AG08395 (cell line): Measurements from ENCODE around the gene MYLK4.

Experiments used
- DNase-seq: peaks from one replicate; pipeline ENCODE4 v3.0.0; 2012; ENCODE audit warnings: mixed read lengths, low spot score

The MYLK4 gene

DNA sequence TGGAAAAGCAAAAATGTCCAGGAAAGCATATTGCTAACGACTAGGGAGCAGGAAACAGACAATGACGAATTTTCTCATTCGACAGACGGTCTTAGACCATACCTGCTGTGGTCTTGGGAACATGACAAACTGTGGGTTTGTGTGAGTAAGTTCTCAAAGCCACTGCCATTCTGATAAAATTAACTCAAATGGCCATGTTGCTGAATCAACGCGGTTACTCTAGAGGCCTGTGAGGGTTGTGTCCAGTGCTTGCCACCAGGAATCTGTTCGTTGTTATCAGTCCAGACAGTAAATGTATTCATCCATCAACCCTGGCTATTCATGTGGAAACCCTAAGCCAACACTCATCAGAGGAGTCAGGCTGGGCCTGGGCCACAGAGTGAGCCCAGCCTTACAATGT, 124.3 kb downstream of the MYLK4 start:
- no peak for DNase-seq

DNA sequence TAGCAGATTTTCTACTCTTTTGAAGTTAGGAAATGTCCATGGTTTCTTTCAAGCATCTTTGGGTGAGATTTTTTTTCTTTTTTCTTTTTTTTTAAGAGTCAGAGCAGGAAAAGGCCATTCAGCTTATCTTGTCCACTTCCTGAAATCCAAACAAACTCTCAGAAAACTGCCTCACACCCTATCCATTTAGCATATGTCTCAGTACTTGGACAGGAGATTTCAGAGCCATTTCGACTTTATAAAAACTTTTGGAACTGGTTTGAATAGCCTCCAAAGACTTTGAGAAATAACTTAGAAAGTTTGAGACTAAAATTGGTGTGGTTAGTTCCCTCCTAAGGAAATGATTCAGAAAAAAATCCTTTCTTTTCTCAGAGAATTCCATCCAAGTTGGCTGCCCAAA, 125.1 kb downstream of the MYLK4 start:
- no peak for DNase-seq

DNA sequence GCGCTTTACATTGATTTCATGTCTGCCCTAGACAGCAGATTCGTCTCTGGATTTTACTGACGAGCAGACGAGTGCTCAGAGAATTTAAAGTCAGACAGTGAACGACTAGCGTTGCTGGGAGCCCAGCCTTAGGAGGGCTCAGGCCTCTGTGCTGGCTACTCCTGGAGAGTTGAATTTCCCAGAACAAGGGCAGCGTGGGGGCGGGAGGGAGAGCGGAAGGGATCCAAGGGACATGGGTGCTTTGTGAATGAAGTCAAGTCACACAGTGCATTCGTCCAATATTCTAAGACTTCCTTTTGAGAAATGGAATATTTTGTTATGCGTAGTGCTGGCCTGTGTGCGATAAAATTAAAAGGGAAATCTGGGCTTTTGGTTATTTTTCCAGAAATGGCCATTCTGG, 126.5 kb downstream of the MYLK4 start:
- DNase-seq, result no peak

DNA sequence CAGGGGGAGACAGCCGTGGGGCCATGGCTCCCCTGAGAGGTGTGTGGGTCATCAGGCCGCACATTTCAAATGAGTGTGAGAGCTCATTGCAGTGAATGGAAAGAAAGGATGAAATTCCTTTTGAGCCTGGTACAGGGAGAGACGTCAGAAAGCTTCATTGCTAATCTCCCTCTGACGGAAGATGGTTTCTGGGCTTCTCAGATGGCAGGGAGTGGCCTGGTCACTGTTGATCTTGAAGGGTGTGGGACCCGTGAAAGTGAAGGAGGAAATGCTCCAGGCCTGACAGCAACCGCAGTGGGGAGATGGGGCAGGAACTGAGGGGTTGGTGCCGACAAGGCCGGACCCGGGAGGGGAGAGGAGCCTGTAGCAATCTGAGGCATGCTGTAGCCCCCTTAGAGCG, 127.4 kb downstream of the MYLK4 start:
- no peak for DNase-seq

DNA sequence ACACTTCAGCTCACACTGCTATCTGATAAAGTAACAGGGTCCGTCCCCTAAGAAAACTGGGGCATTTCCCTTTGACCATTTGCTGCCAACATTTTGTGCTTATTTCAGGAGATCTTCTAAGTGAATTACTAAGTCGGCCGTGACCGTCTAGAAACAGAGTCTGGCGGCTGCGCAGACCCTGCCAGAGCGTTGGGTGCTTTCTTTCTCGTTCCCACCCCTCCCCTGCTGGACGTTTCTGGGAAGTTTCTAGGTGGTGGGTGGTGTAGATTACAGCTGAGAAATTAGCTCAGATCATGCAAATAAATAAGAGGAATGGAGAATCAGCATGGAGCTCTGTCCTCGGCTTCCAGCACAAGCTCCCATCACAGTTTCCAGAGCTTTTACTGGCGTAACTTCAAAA, 128.1 kb downstream of the MYLK4 start:
- no peak for DNase-seq

DNA sequence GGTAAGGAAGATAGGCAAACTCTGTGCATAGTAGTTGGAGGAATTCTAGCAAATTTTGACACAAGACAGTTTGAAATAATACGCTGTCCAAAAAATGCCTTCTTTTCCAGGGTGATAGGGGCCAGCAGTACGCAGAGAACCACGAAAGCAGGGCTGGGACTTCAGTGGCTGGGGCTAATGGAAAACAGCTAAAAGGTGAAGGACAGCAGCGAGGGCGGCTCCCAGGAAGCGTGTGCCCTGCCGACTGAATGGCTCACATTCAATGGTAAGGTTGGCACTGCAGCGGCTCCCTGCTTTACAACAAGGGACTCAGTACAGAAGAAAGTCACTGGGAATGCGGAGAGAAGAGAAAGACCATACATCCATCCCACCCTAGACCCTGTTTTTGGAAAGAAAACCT, 131.1 kb downstream of the MYLK4 start:
- DNase-seq, result no peak

DNA sequence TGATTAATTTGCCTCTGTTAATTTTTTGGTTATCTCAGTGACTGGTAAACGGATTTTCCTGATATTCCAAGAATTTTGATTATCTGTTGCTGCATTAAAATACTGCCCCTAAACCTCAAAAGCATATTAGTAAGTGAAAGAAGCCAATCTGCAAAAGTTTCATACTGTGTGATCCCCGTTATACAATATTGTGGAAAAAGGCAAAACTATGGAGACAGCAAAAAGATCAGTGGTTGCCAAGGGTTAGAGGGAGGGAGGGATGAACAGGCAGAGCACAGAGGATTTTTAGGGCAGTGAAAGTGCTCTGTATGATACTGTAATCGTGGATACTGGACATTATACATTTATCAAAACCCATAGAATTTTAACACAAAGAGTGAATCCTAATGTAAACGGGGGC, 133.0 kb downstream of the MYLK4 start:
- no peak for DNase-seq

DNA sequence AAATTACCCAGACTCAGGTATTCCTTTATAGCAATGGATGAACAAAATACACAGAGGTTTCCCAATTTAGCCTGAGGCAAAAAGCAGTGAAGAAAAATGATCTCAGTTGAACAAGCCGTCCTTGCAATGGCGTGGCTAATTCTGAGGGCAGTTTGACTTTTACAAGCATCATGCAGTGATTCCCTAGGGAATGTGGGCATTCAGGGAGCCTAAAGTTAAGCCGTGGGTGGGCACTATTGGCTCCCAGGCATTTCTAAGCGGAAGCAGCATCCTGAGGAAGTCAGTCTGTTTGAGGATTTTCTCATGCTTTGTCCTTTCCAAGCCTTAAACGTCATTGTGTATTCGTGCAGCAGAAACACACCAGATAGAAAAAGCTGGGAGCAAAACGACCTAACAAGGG, 133.9 kb downstream of the MYLK4 start:
- no peak for DNase-seq

DNA sequence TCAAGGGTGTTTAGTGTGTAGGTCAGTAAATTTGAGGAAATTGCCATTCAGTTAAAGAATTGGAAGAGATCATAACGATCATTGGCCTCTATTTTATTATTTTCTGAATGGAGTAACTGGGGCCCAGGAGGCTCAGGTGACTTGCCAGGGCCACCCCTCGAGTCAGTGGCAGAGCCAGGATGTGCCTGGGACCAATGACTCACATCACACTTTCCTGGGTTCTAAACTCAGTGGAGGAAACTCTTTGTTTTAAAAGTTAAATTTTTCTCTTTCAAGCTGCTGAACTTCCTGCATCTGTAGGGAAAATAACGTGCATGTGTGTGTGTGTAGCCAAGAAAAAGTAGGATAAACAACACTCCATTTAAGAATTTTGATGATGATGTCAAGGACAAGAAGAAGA, 135.5 kb downstream of the MYLK4 start:
- DNase-seq, result no peak

DNA sequence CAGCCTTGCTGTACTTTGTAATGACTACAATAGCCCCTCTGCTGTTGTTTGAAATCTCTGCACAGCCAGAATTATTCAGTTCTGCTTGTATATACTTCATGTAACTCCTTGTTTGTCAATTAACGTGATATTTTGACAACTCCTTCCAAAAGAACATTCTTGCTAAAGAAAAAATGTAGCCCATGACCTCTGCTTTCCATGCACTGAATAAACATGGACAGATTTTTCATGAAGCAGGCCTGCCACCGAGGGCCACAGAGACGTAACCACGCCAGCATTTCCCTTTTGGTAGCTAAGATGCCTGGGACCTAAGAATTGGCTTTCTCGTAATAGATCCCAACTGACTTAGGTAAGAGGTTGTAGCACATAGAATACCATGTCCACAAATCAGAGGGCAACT, 135.9 kb downstream of the MYLK4 start:
- DNase-seq, result no peak

DNA sequence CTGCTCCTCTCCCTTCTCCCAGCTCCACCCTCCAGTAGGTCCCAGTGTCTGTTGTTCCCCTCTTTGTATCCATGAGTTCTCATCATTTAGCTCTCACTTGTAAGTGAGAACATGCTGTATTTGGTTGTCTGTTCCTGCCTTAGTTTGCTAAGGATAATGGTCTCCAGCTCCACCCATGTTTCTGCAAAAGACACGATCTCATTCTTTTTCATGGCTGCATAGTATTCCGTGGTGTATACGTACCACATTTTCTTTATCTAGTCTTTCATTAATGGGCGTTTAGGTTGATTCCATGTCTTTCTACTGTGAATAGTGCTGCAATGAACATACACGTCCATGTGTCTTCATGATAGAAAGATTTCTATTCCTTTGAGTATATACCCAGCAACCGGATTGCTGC, 136.6 kb downstream of the MYLK4 start:
- no peak for DNase-seq
